Upper lobe of right lung (tissue), 1 donor: ENCODE data around the gene PRDM16. TPM values are rescaled to one million over a fixed set of nuclear protein-coding genes. Genes with fewer than 3 reads are reported as not detected.
A peak's percentile ranks its signal among the peaks of the same experiment; 100 is the strongest.

ENCODE experiments used
- ATAC-seq: fragments of 200-7000 bp; cut with Tn5 transposase; one replicate; pipeline ENCODE4 v1.9.1; 2020; ENCODE audit warnings: mild to moderate bottlenecking, moderate library complexity
- DNase-seq: peaks from one replicate; pipeline ENCODE4 v3.0.0-alpha.2; 2020
- H3K27ac ChIP-seq: fragments of 200-600 bp; one replicate; pipeline ENCODE4 v1.8.0; 2022
- H3K27me3 ChIP-seq: fragments of 200-600 bp; one replicate; pipeline ENCODE4 v1.8.0; 2022; ENCODE audit warnings: mild to moderate bottlenecking
- H3K36me3 ChIP-seq: fragments of 200-600 bp; one replicate; pipeline ENCODE4 v1.8.0; 2022
- H3K4me1 ChIP-seq: fragments of 200-600 bp; one replicate; pipeline ENCODE4 v1.8.0; 2022
- H3K4me3 ChIP-seq: fragments of 200-600 bp; one replicate; pipeline ENCODE4 v1.8.0; 2022; ENCODE audit warnings: mild to moderate bottlenecking
- H3K9me3 ChIP-seq: fragments of 200-600 bp; one replicate; pipeline ENCODE4 v1.8.0; 2022
- CTCF ChIP-seq: fragments of 200-600 bp; IDR thresholded peaks from one replicate; pipeline ENCODE4 v1.8.0; 2022; ENCODE audit warnings: antibody characterized with exemption
- intact Hi-C: fragments of 100-400 bp; cut with DNase I; formaldehyde crosslinking; loops from one replicate; pipeline ENCODE4 v1.11.0; 2022
- total RNA-seq: library from RNA; stranded (reverse); fragmentation: NEBNext Ultra II Directional; extraction: Animal tissue kit (Norgen Biotek cat#: 25700); gene quantifications from one replicate; pipeline ENCODE4 v1.2.1, GENCODE V29; 2021
- donor health status: DM: no; HTN: yes; CAD: no; lungs with severe emphysema.

PRDM16 gene
- total RNA-seq, 1 donor from 2014 or later: 21.0 TPM

- H3K27me3 ChIP-seq: no peaks in the 10 kb centered on the region
- no peaks in the 10 kb centered on the region for H3K36me3 ChIP-seq
- no peak for DNase-seq
- H3K4me1 ChIP-seq: no peaks in the 10 kb centered on the region
- TF ChIP-seq CTCF: no peak
- no peak overlapping the region for H3K27ac ChIP-seq
- no peak for ATAC-seq
- intact Hi-C loops: no loop called here
- no peak overlapping the region for H3K4me3 ChIP-seq
- no peaks in the 10 kb centered on the region for H3K9me3 ChIP-seq
Observed at GRCh38 chr1:3461238-3461933, 392.4 kb downstream of the PRDM16 start.

- no peak for DNase-seq
- no peaks in the 10 kb centered on the region for H3K4me1 ChIP-seq
- H3K27ac ChIP-seq: no peak overlapping the region
Observed at GRCh38 chr1:3461934-3462275, 392.9 kb downstream of the PRDM16 start.

GRCh38 chr1:3462356-3463012 is 393.5 kb downstream of the PRDM16 start:
- H3K27ac ChIP-seq: no peak overlapping the region
- H3K4me1 ChIP-seq: no peaks in the 10 kb centered on the region
- no peak for DNase-seq
- H3K36me3 ChIP-seq: no peaks in the 10 kb centered on the region
- H3K9me3 ChIP-seq: no peaks in the 10 kb centered on the region
- TF ChIP-seq CTCF: no peak
- ATAC-seq: no peak
- intact Hi-C loops: no loop called here
- no peaks in the 10 kb centered on the region for H3K27me3 ChIP-seq
- no peak overlapping the region for H3K4me3 ChIP-seq

More at GRCh38 chr1:3461934-3462275, 392.9 kb downstream of the PRDM16 start:
- no peak for ATAC-seq
- TF ChIP-seq CTCF: no peak
- no peaks in the 10 kb centered on the region for H3K36me3 ChIP-seq
- H3K9me3 ChIP-seq: no peaks in the 10 kb centered on the region
- intact Hi-C loops: no loop called here
- no peak overlapping the region for H3K4me3 ChIP-seq
- H3K27me3 ChIP-seq: no peaks in the 10 kb centered on the region

- no peaks in the 10 kb centered on the region for H3K9me3 ChIP-seq
- no peaks in the 10 kb centered on the region for H3K36me3 ChIP-seq
- no peak for ATAC-seq
- no peaks in the 10 kb centered on the region for H3K4me1 ChIP-seq
- no peaks in the 10 kb centered on the region for H3K27me3 ChIP-seq
- H3K4me3 ChIP-seq: no peak overlapping the region
- peak; percentile 60 for DNase-seq
- TF ChIP-seq CTCF: no peak
- intact Hi-C loops: no loop called here
- H3K27ac ChIP-seq: no peak overlapping the region
Observed at GRCh38 chr1:3463013-3463385, 394.0 kb downstream of the PRDM16 start.

- Histone ChIP-seq H3K9me3 (no peaks in the 10 kb centered on the region), H3K27ac (no peak overlapping the region), H3K27me3 (no peaks in the 10 kb centered on the region), H3K4me3 (no peak overlapping the region), H3K36me3 (no peaks in the 10 kb centered on the region), H3K4me1 (no peaks in the 10 kb centered on the region)
- no peak for ATAC-seq
- DNase-seq: peak; percentile 45
- TF ChIP-seq CTCF: no peak
- intact Hi-C loops: no loop called here
Observed at GRCh38 chr1:3463408-3463863, 394.4 kb downstream of the PRDM16 start.
